Suppressor macrophage treated with lipopolysaccharide for 1 hour (primary cell): ENCODE measurements around the gene PRR33.

Experiments
- DNase-seq, 3 donors: peaks; one replicate each; pipeline ENCODE4 v3.0.0-alpha.2; 2020 to 2022

PRR33 gene

DNA sequence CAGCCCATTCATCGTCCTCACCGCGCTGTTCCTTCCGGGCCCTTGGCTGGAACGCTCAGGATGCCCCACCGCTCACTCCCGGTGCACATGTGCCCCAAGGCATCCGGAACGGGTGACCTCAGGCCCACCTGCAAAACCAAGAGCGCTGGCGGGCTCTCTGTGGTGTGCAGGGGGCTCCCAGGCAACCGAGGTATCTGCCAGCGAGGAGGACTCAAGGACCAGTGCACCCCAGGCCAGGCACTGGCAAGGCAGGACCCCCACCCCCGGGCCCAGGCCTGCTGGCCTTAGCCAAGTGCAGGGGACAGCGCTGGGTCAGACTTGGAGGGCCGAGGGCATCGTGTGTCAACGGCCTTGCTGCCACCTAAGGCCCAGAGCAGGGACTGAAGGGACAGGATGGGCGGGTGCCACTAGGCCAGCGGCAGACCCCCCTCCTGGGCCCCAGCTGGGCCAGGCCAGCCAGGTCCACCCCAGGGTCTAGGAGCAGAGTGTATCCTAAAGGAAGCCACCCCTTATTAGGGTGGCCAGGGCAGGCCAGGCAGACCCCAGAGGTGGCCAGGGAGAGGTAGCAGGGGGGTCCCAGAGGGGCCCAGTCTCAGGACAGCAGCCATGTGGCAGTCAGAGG lies 36.3 kb upstream of the PRR33 start:
- DNase-seq = no peak

DNA sequence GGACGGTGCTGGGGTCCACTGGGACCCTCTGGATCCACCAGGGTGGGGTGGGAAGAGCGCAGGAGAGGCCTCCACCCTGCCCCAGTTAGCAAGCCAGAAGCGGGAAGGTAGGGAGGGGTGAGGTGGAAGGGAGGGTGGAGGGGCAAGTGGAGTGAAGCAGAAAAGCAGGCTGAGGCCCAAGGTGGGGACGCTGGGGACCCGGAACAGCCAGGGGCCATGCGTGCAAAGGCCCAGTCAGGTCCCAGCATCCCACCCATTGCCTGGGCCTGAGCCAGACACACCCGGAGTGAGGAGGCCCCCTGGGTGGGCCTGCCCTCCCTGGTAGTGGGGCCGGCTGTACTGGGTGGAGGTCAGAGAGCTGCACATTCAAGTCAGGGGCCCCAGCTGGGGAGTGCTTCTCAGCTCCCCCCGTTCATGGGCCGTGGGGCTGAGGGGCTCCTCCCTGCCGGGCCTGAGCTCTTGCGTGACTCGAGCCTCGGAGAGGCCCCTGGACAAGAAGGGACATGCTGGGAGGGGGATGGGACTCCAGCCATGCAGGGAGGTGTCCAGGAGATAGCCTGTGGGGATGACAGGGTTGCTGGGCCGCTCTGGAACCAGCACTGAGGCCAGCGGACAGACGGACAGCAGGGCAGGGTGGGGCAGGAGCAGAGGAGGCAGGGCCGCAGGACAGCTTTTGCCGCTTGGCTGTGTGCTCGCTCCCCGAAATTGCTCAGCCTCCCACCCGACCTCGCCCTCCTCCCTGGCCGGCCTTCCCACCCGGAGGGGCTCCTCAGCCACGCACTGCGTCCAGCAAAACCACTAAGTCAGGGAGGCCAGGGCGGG lies 35.5 kb upstream of the PRR33 start:
- DNase-seq = no peak

DNA sequence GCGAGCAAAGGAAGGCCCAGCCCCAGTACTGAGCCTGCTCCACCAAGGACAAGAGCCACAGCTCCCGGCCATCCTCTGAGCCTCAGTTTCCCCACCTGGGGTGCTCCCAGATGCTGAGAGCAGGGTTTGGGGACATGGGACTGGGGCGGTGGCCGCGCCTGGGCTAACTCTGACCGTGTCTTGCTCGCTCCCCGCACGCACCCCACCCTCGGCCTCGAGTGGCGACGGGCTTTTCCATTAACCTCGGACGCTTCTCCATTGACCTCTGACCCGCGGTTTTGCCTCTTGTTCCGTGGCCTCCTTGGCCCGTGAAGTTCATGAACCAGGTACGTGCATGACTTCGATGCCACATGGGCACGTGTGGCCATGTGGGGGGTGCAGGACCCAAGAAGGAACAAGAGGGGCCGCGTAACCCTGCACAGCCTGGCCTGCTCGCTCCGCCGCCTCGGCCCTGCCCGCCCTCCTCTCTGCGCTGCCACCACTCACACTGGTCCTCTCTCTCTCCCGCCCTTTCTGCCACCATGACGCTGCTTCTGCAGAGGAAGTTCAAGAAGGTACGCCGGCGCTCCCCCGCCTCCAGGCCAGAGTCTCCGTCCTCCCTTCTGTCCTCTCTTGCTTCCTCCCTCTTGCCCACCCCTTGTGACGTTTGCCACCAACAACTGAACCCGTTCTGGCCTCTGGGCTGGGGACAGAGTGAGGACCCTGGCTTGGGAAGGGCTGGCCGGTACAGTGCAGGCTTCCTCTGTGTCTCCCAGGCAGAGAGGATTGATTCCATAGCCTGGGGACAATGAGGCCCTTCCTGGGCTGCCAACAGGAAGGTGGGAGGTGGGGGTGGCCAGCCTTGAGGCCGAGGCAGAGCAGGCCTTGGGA lies 34.7 kb upstream of the PRR33 start:
- DNase-seq = peak; percentile 51 to 57 (median 57)

DNA sequence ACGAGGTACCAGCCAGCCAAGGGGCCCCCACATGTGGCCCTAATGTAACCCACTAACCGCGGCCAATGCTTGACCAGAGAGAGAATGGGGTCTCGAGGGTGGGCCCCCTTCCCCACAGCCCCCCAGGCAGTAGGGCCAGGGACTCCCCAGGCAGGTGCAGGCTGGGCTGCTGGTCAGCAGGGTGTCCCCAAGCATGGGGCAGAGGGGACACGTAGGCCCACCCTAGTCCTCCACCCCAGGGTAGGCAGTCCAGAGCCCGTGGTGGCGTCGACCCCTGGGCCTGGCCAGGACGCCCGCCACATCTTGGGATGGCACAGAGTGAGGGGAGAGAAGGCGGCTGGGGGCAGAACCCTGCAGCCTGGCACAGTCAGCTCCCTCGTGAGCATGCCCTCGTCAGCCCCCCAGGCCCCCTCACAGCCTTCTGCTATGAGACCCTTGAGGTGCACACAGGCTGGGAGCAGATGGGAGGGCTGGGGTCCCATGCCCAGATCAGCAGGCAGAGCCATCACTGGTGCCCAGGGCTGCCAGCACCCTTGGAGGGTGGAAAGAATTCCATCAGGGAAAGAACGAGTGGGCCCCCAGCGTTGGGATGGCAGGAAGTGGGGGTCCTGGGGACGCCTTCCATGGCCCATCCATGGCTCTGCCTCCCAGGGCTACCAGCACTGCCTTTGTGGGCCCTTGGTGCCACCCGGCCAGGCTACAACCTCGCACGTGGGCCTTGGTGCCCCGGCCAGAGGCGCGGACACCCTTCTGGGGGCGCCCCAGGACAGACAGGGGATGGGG lies 33.9 kb upstream of the PRR33 start:
- DNase-seq = no peak

DNA sequence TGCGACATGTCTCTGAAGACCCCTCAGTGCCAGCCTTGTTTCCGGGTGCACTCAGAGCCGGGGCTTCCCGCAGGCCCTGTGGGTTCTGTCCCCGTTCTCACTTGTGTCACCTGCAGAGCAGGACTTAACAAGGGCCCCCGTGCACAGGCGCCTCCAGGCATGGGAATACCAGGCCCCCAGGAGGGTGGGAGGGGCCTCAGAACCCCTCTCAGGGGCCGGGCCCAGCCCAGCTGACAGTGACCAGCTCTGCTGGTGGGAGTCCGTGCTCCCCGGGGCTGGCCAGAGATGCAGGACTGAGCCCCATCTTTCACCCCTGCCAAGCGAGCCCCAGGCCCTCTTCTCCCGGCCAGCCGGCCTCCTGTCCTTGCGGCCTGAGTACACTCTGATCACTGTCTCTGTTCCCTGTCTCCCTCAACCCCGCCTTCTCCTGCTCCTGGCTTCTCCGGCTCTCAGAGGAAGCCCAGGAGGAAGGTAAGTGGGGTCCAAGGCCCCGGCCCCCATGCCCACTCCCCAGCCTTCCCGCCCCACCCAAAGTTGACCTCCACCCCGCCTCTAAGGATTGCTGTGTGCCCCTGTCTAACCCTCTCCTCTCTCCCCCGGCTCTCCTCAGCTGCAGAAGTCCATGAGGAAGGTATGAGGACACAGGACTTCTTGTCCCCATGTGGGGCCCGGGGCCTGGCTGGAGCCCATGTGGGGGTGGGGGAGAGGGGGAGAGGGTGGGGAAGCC lies 33.1 kb upstream of the PRR33 start:
- no peak for DNase-seq

DNA sequence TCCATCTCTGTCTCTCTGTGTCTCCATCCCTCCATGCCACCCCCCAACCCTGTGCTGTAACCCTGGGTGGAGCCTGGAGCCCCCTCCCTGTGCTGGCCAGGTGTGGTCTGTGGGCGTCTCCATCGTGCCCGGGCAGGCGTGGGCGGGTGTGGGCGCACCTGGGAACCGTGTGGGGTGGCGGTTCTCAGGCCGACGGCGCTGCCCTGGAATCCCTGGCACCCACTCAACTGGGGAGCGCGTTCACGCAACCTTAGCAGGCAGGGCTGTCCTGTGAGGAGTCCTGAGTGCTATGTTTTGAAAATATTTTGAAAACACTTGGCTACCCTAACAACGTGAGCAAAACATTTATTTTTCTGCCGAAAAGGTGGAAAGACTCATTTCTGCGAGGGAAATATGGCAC lies 32.5 kb upstream of the PRR33 start:
- no peak for DNase-seq

DNA sequence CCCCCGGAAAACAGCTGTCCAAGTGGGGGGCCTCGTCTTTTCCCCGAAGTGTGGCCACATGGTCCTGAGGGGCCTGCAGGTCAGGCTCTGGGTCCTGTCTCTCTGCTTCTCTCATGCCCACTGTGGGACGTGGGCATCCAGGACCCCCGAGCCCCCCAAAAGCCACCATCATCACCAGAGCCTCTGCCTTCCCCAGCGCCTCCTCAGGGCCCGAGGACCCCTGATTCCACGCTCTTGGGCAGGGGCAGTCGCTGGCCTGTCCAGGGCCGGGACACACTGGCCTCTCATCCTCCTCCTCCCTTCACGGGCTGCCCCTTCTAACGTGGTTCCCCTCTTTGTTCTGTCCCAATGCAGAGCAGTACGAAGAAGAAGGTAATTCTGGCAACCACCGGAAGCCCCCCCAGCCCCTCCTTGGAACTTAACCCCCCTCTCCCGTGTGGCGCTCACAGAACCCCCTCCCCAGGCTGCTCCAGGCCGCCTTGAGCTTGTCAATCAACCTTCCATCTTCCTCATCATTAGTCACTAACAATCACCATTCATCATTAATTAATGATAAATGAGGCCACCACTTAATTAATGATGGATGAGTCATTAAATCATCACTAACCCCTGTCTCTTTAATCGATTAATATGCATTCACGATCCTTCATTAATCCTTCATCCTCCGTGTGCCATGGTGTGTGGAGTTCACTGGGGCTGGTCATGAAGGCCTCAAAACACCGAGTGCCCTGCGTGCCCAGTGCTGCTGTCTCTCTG lies 31.7 kb upstream of the PRR33 start:
- no peak for DNase-seq

DNA sequence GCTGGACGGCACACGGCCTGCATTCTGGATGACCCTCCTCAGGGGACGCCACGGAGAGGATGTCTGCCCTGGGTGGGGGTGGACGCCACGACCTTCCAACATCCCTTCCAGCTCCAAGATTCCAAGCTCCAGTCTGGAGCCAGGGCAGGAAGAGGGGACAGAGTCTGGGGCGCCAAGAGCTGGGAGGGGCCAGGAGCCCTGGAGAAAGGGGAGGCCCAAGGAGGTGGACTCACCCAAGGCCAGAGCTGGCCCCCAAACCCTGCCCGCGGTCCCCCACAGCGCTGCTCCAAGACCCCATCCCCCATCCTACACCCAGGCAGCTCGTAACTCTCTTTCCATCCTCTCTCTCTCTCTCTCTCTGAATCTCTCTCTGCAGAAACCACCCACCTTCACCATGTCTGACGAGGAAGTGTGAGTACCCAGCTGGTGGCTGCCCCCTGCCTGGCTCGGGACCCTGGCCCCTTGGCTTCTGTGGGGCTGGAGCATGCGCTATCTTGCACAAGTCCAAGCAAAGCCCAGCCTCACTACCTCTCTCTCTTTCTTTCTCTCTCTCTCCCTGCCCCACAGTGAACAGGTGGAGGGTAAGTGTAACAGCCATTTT lies 30.9 kb upstream of the PRR33 start:
- no peak for DNase-seq

DNA sequence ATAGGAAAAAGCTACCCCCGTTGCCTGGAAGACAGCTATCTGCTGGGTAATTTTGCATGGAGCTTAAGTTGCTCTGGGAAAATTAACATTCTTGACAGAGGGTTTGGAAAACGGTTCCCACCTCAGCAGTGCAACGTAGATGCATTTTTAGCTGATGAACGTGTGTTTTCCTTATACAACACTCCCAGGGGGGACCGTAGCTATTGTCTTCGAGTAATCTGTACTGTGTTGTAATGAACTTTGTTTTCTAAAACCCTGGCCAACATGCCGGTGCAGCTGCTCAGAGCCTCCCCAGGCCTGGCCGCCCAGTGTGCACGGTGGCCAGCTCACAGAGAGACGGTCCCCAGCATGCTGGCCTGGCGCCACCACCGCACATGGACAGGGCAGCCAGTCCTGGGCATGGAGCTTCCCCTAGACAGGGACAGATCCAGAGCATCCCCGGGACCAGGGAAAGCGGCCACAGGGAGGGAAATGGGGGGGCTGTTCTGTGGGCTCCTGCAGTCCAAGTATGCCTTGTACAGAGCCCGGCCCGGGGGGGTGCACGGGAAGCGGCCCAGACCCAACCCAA lies 30.0 kb upstream of the PRR33 start:
- DNase-seq = no peak

DNA sequence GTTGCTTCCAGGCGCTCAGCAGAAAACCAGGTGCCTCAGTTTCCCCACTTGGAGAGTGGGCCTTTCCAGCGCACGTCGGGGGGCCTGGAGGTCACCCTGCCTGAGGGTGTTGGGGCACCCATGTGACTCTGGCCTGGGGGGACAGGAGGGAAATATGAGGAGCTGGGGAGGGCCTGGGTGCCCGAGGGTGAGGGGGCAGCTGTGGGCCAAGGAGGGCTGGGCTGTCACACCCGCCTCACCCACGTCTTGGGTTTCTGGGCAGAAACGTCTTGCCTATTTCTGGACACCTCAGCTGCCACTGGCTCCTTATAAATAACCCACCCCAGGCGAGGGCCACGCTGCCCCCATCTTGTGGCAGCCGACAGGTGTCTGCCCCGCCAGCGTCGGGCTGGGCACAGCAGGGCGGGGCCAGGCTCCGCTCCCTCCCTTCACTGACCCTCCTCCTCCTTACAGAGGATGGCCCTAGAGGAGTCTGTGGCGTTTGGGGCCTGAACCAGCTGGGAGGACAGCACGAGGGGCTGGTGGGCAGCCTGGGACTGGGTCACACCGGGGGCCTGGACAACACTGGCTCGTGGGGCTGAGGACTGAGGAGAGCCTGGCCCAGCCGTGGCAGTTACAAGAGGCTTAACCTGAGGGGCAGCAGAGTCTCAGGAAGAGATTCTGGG lies 29.3 kb upstream of the PRR33 start:
- DNase-seq = no peak

DNA sequence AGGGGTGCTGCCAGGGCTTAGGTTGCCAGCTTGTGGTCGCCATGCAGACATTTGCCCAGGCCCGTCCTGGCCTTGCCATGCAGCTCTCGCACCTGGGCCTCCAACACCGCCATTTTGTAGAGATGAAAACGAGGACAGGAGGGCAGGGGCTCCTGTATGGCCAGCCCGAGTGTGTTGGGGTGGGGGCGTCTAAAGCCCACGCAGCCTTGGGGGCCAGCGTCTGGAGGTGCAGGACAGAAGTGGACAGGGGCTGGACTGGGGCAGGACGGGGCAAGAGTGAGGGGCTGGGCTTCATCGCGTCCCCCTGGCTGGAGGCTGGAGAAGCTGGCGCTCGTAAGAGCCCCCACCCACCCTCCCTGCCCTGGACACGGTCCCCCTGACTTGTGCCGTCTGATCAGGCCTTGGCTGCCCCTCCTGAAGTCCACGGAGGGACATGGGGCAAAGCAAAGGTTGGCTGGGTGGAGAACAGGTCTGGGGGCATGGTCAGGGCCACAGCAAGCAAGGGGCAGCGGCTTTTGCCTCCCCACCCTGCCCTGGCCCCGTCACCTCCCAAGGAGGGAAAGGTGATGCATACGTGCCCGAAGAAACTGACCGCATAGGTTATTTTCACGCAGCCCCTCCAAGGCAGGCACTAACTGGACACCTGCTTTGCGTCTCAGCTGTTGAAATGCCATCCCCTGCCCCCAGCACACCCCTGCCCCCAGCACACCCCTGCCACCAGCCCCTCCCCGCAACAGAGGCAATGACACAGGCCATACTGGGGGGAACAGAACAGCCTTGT lies 28.6 kb upstream of the PRR33 start:
- DNase-seq = no peak

DNA sequence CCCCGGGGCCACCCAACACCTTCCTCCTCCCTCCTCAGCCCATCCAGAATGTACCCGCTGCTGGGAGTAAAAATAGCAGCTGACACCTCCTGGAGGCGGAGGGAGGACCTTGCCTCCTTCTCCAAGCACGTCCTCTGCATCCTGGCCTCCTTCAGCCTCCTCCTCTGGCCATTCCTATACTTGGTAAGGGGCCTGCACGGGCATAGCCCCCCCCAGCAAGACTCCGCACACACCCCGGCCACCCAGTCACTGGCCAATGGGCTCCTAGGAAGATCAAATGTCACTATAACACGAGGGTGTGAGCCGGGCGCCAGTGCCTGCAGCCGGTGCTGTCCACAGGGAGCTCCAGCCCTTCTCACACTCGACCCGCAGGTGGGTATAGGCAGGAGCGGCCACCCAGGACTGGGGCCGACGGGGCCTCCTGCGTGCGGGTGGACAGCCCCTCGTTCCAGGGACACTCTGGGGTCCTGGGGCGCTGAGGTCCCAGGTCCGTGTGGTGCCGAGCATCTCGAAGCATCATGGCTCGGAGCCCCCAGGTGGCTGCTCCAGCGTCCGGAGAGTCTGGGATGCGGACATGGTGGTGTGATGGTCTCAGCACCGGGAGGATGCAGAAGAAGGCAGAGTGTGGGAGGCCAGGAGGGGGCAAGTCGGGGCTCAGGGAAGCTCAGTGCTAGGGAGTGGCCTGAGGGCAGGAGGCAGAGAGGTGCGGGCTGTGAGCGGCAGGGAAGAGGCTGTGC lies 27.9 kb upstream of the PRR33 start, which contains the start of gene TNNT3:
Gene TNNT3 (plus strand): TSS at position 313 of the 737 bp plus-strand sequence. CDS start 3,172 bp downstream, outside the sequence.
- no peak for DNase-seq

DNA sequence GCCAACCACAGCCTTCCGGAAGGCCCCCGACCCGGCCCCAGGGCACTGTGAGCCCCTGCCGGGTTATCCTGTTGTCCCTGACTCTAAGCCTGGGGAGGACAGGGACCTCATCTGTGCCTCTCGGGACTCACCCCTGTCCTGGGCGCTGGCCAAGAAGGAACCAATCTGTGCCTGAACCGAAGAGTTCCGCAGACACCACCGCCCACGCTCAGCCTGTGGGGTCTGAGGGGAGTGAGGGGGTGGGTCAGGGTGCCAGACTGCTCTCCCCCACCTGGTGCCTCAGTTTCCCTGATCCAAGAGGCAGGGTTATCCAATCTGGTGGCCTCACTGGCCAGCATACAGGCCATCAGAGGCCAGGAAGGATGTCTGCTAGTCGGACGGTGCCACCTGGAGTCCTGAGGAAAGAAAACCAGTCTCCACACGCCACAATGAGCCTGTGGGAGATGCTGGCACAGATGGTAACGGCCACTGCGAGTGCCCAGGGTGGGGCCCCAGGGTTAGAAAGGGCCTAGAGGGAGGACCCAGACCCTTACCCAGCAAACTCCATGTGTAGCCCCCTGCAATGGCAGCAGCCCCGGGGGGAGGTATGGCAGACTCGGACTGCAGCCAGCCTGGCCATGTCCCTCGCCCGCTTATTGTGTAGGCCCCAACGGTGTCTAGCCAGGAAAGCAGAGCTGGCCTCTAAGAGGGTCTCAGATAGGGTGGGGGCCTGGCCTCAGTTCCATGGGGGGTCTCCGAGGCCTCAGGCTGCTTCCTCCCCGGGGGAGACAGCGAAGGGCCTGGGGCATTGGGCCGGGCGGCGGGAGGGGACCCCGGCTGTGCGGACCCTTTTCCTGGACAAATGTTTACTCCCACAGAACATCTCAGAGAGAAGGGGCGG lies 27.0 kb upstream of the PRR33 start:
- peak in 2 of 3 donors; percentile 22 to 26 for DNase-seq

DNA sequence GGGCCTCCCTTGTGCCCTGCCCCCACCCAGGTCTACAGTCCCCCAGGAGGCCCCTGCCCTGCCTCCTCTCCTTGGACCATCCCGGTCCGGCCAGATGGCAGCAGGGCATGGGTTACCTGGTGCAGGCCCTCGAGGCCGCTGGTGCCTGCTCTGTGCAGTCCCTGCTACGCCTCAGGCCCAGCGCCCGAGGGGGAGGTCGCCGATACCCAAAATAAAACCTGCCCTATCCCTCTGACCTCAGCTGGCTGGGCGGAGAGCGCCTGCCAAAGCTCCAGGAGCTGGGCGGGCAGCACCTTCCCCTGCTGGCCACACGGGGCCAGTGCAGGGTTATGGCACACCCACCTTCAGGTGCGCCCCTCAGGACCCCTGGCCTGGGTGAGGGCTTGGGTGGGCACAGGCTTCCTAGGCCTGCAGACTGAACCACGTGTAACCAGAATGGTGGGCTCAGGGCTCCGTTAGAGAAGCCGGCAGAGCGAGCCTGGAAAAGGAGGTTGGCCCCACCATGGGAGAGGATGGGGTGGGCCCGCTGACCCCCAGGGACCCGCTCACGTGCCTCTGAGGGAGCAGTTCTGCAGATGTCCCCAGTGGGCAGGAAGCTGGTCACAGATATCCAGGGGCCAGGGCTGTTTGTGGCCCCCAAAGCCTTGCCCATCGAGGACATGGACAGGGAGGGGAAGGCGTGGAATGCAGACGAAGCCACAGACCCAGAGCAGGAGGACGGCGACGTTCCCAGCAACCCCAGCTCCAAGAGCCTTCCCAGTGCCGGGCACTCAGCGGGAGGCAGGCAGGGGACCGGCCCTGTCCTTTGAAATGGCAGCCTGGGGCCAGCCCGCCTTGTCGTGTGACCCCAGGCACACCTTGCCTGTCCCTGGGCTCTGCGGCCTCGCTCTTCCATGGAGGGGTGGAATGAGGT lies 26.1 kb upstream of the PRR33 start:
- DNase-seq = no peak

DNA sequence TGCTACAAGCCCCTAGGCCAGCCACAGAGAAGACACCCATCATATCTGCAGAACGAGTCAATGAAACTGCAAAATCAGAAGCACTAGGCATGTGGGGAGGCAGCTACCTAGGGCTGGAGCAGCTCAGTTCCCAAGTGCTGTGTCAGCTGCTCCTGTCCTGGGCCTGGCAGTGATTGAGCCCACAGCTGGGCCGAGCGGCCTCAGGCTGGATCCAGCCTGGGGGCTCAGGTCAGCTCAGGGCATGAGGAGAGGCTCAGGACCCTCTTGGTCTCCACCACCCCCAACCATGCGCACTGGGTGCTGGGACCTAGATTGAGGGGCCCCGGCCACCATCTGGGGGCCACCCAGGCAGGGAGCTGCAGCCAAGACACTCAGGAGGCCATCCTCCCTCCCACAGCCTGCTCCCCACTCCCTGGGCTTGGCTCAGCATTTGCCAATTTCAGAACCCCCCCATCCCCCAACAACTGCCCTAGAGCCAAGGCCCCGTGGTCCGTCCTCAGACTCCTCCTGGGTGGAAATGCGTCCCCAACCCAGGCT lies 25.4 kb upstream of the PRR33 start:
- DNase-seq = no peak
